GM12891 (cell line): Measurements from ENCODE around the gene LMOD2.

Experiments
- PAX5 ChIP-seq: IDR thresholded peaks from 2 replicates; pipeline ENCODE4 v1.6.1; 2011; ENCODE audit warnings: low read length, moderate library complexity, mild to moderate bottlenecking; ENCODE audit not compliant: insufficient read depth, severe bottlenecking
- POLR2A ChIP-seq: IDR thresholded peaks from 2 replicates; pipeline ENCODE4 v1.6.1; 2011; ENCODE audit warnings: low read depth, low read length, control low read depth
- POLR2AphosphoS5 ChIP-seq: IDR thresholded peaks from 2 replicates; pipeline ENCODE4 v1.6.1; 2011; ENCODE audit warnings: low read depth, low read length, control low read depth
- POU2F2 ChIP-seq: IDR thresholded peaks from 2 replicates; pipeline ENCODE4 v1.6.1; 2011; ENCODE audit warnings: low read depth, mild to moderate bottlenecking, control low read depth, low read length, moderate library complexity
- SPI1 ChIP-seq: IDR thresholded peaks from 2 replicates; pipeline ENCODE4 v1.6.1; 2011; ENCODE audit warnings: low read depth, low read length, control low read depth
- TAF1 ChIP-seq: IDR thresholded peaks from 2 replicates; pipeline ENCODE4 v1.6.1; 2011; ENCODE audit warnings: low read depth, low read length, control low read depth

GRCh38 chr7:123607423-123607975 is 48.2 kb upstream of the LMOD2 start:
- no peak for TF ChIP-seq POLR2A
- TF ChIP-seq TAF1, result no peak
- TF ChIP-seq POLR2AphosphoS5, result no peak
- TF ChIP-seq PAX5, result no peak
- no peak for TF ChIP-seq POU2F2
- no peak for TF ChIP-seq SPI1
